H1 (cell line): ENCODE data around the gene IARS2. TPM values are rescaled to one million over a fixed set of nuclear protein-coding genes. Genes with fewer than 3 reads are reported as not detected.

Source experiments
- CTCF ChIA-PET: fragments of 300-600 bp; sonication (Branson Sonifier 250); formaldehyde crosslinking; loops from one replicate; lab custom pipeline; 2021; ENCODE audit not compliant: partially characterized antibody; lab: Charles Lee
- POLR2A ChIA-PET: fragments of 300-600 bp; sonication (Branson Sonifier 250); formaldehyde crosslinking; loops from one replicate; lab custom pipeline; 2021; ENCODE audit warnings: inconsistent platforms; ENCODE audit not compliant: partially characterized antibody; lab: Charles Lee
- DNase-seq, 2 experiments: peaks; one replicate each; pipeline versions ENCODE4 v3.0.0 to v3.0.0-alpha.2; 2010 to 2022; ENCODE audit warnings: low spot score in 2 of 2, low read depth in 1 of 2, mixed read lengths in 1 of 2
- FAIRE-seq: peaks from 2 replicates; lab custom pipeline; 2011; peaks lifted over from hg19 to GRCh38; lab: Jason Lieb, UNC
- H2AFZ ChIP-seq: 2 replicates; pipeline ENCODE4 v1.8.1; 2012; ENCODE audit warnings: low read length, inconsistent platforms
- H2AK5ac ChIP-seq: 2 replicates; pipeline ENCODE4 v1.6.1; 2013; ENCODE audit warnings: low read depth, low read length
- H2BK120ac ChIP-seq: replicated peaks from 2 replicates; pipeline ENCODE3; 2013; ENCODE audit warnings: low read depth, low read length, inconsistent platforms
- H2BK12ac ChIP-seq: 2 replicates; pipeline ENCODE4 v1.6.1; 2013; ENCODE audit warnings: low read depth, low read length
- H2BK15ac ChIP-seq: 2 replicates; pipeline ENCODE4 v1.6.1; 2013; ENCODE audit warnings: low read length
- H2BK20ac ChIP-seq: 2 replicates; pipeline ENCODE4 v1.6.1; 2013; ENCODE audit warnings: low read length
- H2BK5ac ChIP-seq: 2 replicates; pipeline ENCODE4 v1.6.1; 2013; ENCODE audit warnings: low read depth, low read length
- H3K14ac ChIP-seq: 2 replicates; pipeline ENCODE4 v1.6.1; 2013; ENCODE audit warnings: inconsistent platforms; ENCODE audit not compliant: insufficient read length
- H3K18ac ChIP-seq: 2 replicates; pipeline ENCODE4 v1.6.1; 2013; ENCODE audit warnings: low read length; ENCODE audit errors: extremely low read depth
- H3K23ac ChIP-seq: 2 replicates; pipeline ENCODE4 v1.6.1; 2013; ENCODE audit warnings: inconsistent platforms; ENCODE audit not compliant: insufficient read length
- H3K23me2 ChIP-seq: 2 replicates; pipeline ENCODE4 v1.6.1; 2013; ENCODE audit warnings: low read depth, low read length
- H3K27ac ChIP-seq: 2 replicates; pipeline ENCODE4 v1.6.1; 2011; ENCODE audit warnings: low read depth, low read length, inconsistent platforms
- H3K27me3 ChIP-seq, 4 experiments: replicated peaks in 1 of 4; 1 replicate in 1 of 4; 2 replicates in 3 of 4; pipeline versions ENCODE4 v1.6.1 to v1.8.1; 2011 to 2013; ENCODE audit warnings: low read length in 3 of 4, mild to moderate bottlenecking in 3 of 4, inconsistent platforms in 2 of 4, mixed read lengths in 2 of 4, moderate library complexity in 1 of 4; ENCODE audit not compliant: control insufficient read depth in 3 of 4, insufficient read depth in 3 of 4; ENCODE audit errors: extremely low read depth in 1 of 4
- H3K36me3 ChIP-seq, 4 experiments: 2 replicates each; pipeline versions ENCODE4 v1.6.1 to v1.8.1; 2011 to 2013; ENCODE audit warnings: mild to moderate bottlenecking in 4 of 4, low read length in 3 of 4, moderate library complexity in 2 of 4, control low read depth in 1 of 4, inconsistent platforms in 1 of 4; ENCODE audit not compliant: insufficient read depth in 4 of 4, control insufficient read depth in 2 of 4
- H3K4ac ChIP-seq: replicated peaks from 2 replicates; pipeline ENCODE3; 2013; ENCODE audit warnings: low read length, low read depth, mixed read lengths, inconsistent platforms; ENCODE audit not compliant: insufficient read length
- H3K4me1 ChIP-seq, 4 experiments: replicated peaks in 1 of 4; 1 replicate in 1 of 4; 2 replicates in 3 of 4; pipeline versions ENCODE4 v1.6.1 to v1.8.1; 2011 to 2013; ENCODE audit warnings: low read length in 3 of 4, inconsistent platforms in 2 of 4, mixed read lengths in 1 of 4; ENCODE audit not compliant: insufficient read depth in 4 of 4, control insufficient read depth in 3 of 4
- H3K4me2 ChIP-seq, 2 experiments: 2 replicates each; pipeline versions ENCODE4 v1.6.1 to v1.8.1; 2011 to 2013; ENCODE audit warnings: low read depth in 2 of 2, low read length in 2 of 2, control low read depth in 1 of 2, inconsistent platforms in 1 of 2, mild to moderate bottlenecking in 1 of 2; ENCODE audit not compliant: insufficient read depth in 1 of 2
- H3K4me3 ChIP-seq, 4 experiments: fragments of 200-600, 300-600 bp in 1 of 4; sonication (generic), shearing (Covaris generic), sonication (Bioruptor Twin) in 1 of 4; 2 replicates each; pipeline versions ENCODE4 v1.5.1 to v1.8.1; 2011 to 2016; ENCODE audit warnings: low read length in 4 of 4, low read depth in 3 of 4, control low read depth in 2 of 4, inconsistent platforms in 2 of 4, mild to moderate bottlenecking in 2 of 4, mixed read lengths in 1 of 4, moderate library complexity in 1 of 4; ENCODE audit not compliant: insufficient read depth in 2 of 4; ENCODE audit errors: extremely low read depth in 1 of 4
- H3K56ac ChIP-seq: replicated peaks from 2 replicates; pipeline ENCODE3; 2013; ENCODE audit warnings: low read depth, mild to moderate bottlenecking, mixed read lengths, low read length, inconsistent platforms; ENCODE audit not compliant: insufficient read length
- H3K79me1 ChIP-seq: 2 replicates; pipeline ENCODE4 v1.6.1; 2013; ENCODE audit warnings: low read depth, low read length, control low read depth
- H3K79me2 ChIP-seq, 2 experiments: 2 replicates each; pipeline versions ENCODE4 v1.6.1 to v1.8.1; 2012 to 2013; ENCODE audit warnings: low read length in 2 of 2, mild to moderate bottlenecking in 2 of 2, inconsistent platforms in 1 of 2; ENCODE audit not compliant: insufficient read depth in 2 of 2, control insufficient read depth in 1 of 2
- H3K9ac ChIP-seq, 4 experiments: replicated peaks in 1 of 4; 1 replicate in 1 of 4; 2 replicates in 3 of 4; pipeline versions ENCODE4 v1.6.1 to v1.8.1; 2011 to 2013; ENCODE audit warnings: low read depth in 3 of 4, low read length in 3 of 4, control low read depth in 2 of 4, mild to moderate bottlenecking in 2 of 4, moderate library complexity in 2 of 4, inconsistent platforms in 1 of 4; ENCODE audit errors: extremely low read depth in 1 of 4
- H3K9me3 ChIP-seq, 2 experiments: 2 replicates each; pipeline versions ENCODE4 v1.6.1 to v1.8.1; 2012 to 2013; ENCODE audit warnings: mild to moderate bottlenecking in 2 of 2, moderate library complexity in 2 of 2, control low read depth in 1 of 2, inconsistent platforms in 1 of 2, low read depth in 1 of 2, low read length in 1 of 2, mixed read lengths in 1 of 2; ENCODE audit not compliant: insufficient read depth in 2 of 2
- H4K20me1 ChIP-seq, 2 experiments: replicated peaks in 1 of 2; 2 replicates each; pipeline versions ENCODE3 to v1.8.1; 2011 to 2013; ENCODE audit warnings: inconsistent platforms in 2 of 2, low read length in 2 of 2, mild to moderate bottlenecking in 1 of 2; ENCODE audit not compliant: insufficient read depth in 2 of 2, control insufficient read depth in 1 of 2
- H4K5ac ChIP-seq: 2 replicates; pipeline ENCODE4 v1.6.1; 2013; ENCODE audit warnings: low read length, low read depth, mixed read lengths, inconsistent platforms; ENCODE audit not compliant: insufficient read length
- H4K8ac ChIP-seq: 2 replicates; pipeline ENCODE4 v1.8.0; 2013; ENCODE audit warnings: mild to moderate bottlenecking, moderate library complexity, low read length, inconsistent platforms; ENCODE audit not compliant: insufficient read depth; ENCODE audit errors: extremely low read depth
- H4K91ac ChIP-seq: replicated peaks from 2 replicates; pipeline ENCODE3; 2013; ENCODE audit warnings: low read length, mixed read lengths, inconsistent platforms; ENCODE audit not compliant: insufficient read length
- WGBS, 2 experiments: shearing (Covaris generic) in 1 of 2; methylation state at CpG; one replicate each; pipeline versions ENCODE4 v1.1.6 to v1.1.7; 2013 to 2015; ENCODE audit warnings: low lambda C conversion rate in 2 of 2, mixed read lengths in 2 of 2, inconsistent platforms in 1 of 2, low coverage in 1 of 2, missing lambda C conversion rate in 1 of 2; ENCODE audit not compliant: insufficient replicate concordance in 2 of 2, insufficient coverage in 1 of 2, insufficient read length in 1 of 2; ENCODE audit errors: extremely low coverage in 1 of 2, missing lambda C conversion rate in 1 of 2; 5-methylcytosine and 5-hydroxymethylcytosine counted together
- polyA plus RNA-seq, 7 experiments: library from polyadenylated mRNA; depleted of rRNA in 3 of 7; stranded (reverse) in 5 of 7; unstranded in 2 of 7; fragments of >200 nt in 5 of 7; fragments of 200-250 nt in 2 of 7; gene quantifications; 1 replicate in 5 of 7; 2 replicates in 1 of 7; 4 replicates in 1 of 7; pipeline versions ENCODE4 v1.2.1 to v1.2.3, GENCODE V29; 2011 to 2013; ENCODE audit warnings: missing spikeins in 2 of 7, mixed read lengths in 2 of 7
- total RNA-seq: library from RNA; stranded (reverse); fragmentation: NEBNext Ultra II Directional; extraction: Animal tissue kit (Norgen Biotek cat#: 25700); gene quantifications from 2 replicates; pipeline ENCODE4 v1.2.1, GENCODE V29; 2021

Gene IARS2
- total and polyA plus RNA-seq, 2 of the 8 experiments (the other 6 are each of a cell fraction or from before 2014, with no cell fraction given), result 15.0 to 69.8 TPM

DNA sequence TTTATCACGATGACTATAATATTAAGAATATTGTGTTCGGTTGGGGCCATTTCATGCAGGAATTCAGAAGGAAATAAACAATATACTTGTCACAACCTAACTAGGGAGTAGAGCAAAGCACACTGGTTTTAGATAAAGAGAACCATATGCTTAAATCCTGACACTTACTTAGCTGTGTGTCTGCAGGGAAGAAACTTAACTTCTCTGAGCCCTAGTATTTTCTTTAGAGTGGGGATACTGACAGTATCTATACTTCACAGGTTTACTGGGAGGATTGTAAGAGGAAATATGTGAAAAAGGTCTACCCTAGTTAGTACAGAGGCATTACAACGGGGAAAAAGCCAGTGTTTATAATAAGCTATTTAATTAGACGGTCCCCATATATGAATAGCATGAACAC is 72.9 kb downstream of the IARS2 start:
- CTCF ChIA-PET, result no interaction called here
- H3K4me2 ChIP-seq, result no peak overlapping the region
- no peak overlapping the region for H2AK5ac ChIP-seq
- peaks cover 0 to 1% (median 0%) of the 10 kb centered on the region in 4 experiments; a peak in 1 of 7 replicates for H3K27me3 ChIP-seq
- no peak overlapping the region for H2BK5ac ChIP-seq
- no peaks in the 10 kb centered on the region for H3K23me2 ChIP-seq
- no peak overlapping the region for H2BK20ac ChIP-seq
- no peak overlapping the region for H4K5ac ChIP-seq
- H2BK12ac ChIP-seq, result no peak overlapping the region
- H3K14ac ChIP-seq, result no peak overlapping the region
- WGBS, 2 experiments, result 91% methylated on average over 4 of the region's 4 CpGs; no CpG with 5 or more reads in 1 of the 2 experiments
- H2AFZ ChIP-seq, result no peak overlapping the region
- no peaks in the 10 kb centered on the region for H3K9me3 ChIP-seq
- no peak overlapping the region for H2BK15ac ChIP-seq
- DNase-seq (no peak), FAIRE-seq (no peak)
- POLR2A ChIA-PET, result no interaction called here
- no peaks in the 10 kb centered on the region for H4K20me1 ChIP-seq
- H3K18ac ChIP-seq, result no peak overlapping the region
- no peak overlapping the region for H2BK120ac ChIP-seq
- no peak overlapping the region for H4K8ac ChIP-seq
- H3K4ac ChIP-seq, result no peak overlapping the region
- H3K79me1 ChIP-seq, result no peaks in the 10 kb centered on the region
- H3K23ac ChIP-seq, result no peak overlapping the region
- no peaks in the 10 kb centered on the region for H3K79me2 ChIP-seq
- no peak overlapping the region for H3K9ac ChIP-seq
- no peak overlapping the region for H3K27ac ChIP-seq
- H3K56ac ChIP-seq, result no peak overlapping the region
- no peak overlapping the region for H3K4me3 ChIP-seq
- no peak overlapping the region for H4K91ac ChIP-seq
- H3K4me1 ChIP-seq, result no peaks in the 10 kb centered on the region
- H3K36me3 ChIP-seq, result peaks cover 2 to 46% (median 34%) of the 10 kb centered on the region in 4 experiments
